HEK293T (cell line): Measurements from ENCODE around the gene MMRN1.

ENCODE experiments used
- BHLHE40 ChIP-seq: fragments of 450-650 bp; IDR thresholded peaks from 2 replicates; pipeline ENCODE4 v1.6.1; 2016; ENCODE audit warnings: mild to moderate bottlenecking, moderate library complexity, borderline replicate concordance
- CTBP1 ChIP-seq: fragments of 450-650 bp; IDR thresholded peaks from 2 replicates; pipeline ENCODE4 v1.6.1; 2016; ENCODE audit warnings: borderline replicate concordance
- FOXA1 ChIP-seq: fragments of 450-650 bp; IDR thresholded peaks from 2 replicates; pipeline ENCODE4 v1.6.1; 2016; ENCODE audit warnings: mild to moderate bottlenecking
- FOXM1 ChIP-seq: fragments of 450-650 bp; IDR thresholded peaks from 2 replicates; pipeline ENCODE4 v1.6.1; 2017; ENCODE audit warnings: mild to moderate bottlenecking, borderline replicate concordance
- HDGF ChIP-seq: fragments of 450-650 bp; IDR thresholded peaks from 2 replicates; pipeline ENCODE4 v1.6.1; 2017; ENCODE audit warnings: antibody characterized with exemption, borderline replicate concordance
- NFRKB ChIP-seq: fragments of 450-650 bp; IDR thresholded peaks from 2 replicates; pipeline ENCODE4 v1.6.1; 2016; ENCODE audit warnings: mild to moderate bottlenecking, moderate library complexity
- SP1 ChIP-seq: fragments of 450-650 bp; IDR thresholded peaks from 2 replicates; pipeline ENCODE4 v1.6.1; 2017
- SUZ12 ChIP-seq: fragments of 450-650 bp; IDR thresholded peaks from 2 replicates; pipeline ENCODE4 v1.6.1; 2016; ENCODE audit warnings: mild to moderate bottlenecking
- TARDBP ChIP-seq: fragments of 450-650 bp; IDR thresholded peaks from 2 replicates; pipeline ENCODE4 v1.6.1; 2016
- ZNF384 ChIP-seq: fragments of 450-650 bp; IDR thresholded peaks from 2 replicates; pipeline ENCODE4 v1.6.1; 2016
- TF ChIP-seq, protein P1 (sequence below): fragments of 450-650 bp; IDR thresholded peaks from 2 replicates; pipeline ENCODE4 v1.6.1; 2016

DNA sequence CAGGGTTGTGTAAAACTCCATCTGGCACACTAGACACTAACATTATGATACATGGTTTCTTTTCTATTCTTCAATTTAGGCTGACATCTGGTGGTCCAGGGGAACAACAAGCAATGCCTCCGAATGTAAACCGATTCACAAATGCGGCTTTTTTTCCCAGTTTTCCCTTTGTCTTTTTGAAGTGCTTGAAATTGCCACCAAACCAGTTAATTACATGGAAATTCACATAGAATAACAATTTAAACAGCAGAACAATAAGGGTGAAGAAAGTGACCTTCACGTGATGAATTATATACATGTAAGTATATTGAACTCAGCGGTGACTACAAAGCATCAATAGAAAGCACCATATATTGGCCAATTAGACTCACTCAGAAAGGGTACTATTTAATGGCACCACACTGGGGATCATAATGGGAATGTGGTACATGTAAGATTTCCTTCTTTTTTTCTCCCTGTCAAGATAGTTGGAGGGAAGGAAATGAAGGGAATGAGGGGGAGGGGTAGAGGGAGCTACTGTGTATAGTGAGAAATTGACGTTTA lies 103.9 kb downstream of the MMRN1 start:
- no peak for TF ChIP-seq SP1
- TF ChIP-seq HDGF, result no peak
- TF ChIP-seq CTBP1, result no peak
- no peak for TF ChIP-seq FOXM1
- no peak for TF ChIP-seq BHLHE40
- TF ChIP-seq ZNF384, result no peak
- TF ChIP-seq TARDBP, result no peak
- TF ChIP-seq SUZ12, result no peak
- TF ChIP-seq NFRKB, result no peak
- TF ChIP-seq, protein P1, sequence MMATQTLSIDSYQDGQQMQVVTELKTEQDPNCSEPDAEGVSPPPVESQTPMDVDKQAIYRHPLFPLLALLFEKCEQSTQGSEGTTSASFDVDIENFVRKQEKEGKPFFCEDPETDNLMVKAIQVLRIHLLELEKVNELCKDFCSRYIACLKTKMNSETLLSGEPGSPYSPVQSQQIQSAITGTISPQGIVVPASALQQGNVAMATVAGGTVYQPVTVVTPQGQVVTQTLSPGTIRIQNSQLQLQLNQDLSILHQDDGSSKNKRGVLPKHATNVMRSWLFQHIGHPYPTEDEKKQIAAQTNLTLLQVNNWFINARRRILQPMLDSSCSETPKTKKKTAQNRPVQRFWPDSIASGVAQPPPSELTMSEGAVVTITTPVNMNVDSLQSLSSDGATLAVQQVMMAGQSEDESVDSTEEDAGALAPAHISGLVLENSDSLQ, result no peak
- TF ChIP-seq FOXA1, result no peak
